ENCODE results near the gene ARHGAP42. TPM values are rescaled to one million over a fixed set of nuclear protein-coding genes. Genes with fewer than 3 reads are reported as not detected.
A peak's percentile ranks its signal among the peaks of the same experiment; 100 is the strongest.

The ARHGAP42 gene
- total and polyA plus RNA-seq, 2 of the 4 experiments (the other 2 are of a cell fraction), result 2.9 to 7.3 TPM

GRCh38 chr11:100740440-100740839 lies 53.4 kb downstream of the ARHGAP42 start:
- Histone ChIP-seq H3K56ac (ENCODE audit: extremely low read depth, insufficient read depth, low read length) (no peak overlapping the region), H3K4ac (ENCODE audit: low read depth, low read length) (peak overlapping the region; percentile 19; the same call in 1 of the 2 replicates), H4K20me1 (ENCODE audit: insufficient read depth, low read length) (no peaks in the 10 kb centered on the region), H2BK15ac (ENCODE audit: low read depth, low read length) (no peak overlapping the region; the same call in 2 of the 3 replicates), H4K91ac (ENCODE audit: insufficient read depth, low read depth, low read length) (no peak overlapping the region), H3K27me3 (ENCODE audit: control insufficient read depth, insufficient read depth, low read length) (no peaks in the 10 kb centered on the region), H3K23ac (ENCODE audit: low read depth, low read length) (peak overlapping the region; percentile 23; the same call in 1 of the 2 replicates), H4K8ac (ENCODE audit: low read depth in 2 of 2, low read length in 2 of 2) (no peak overlapping the region; a peak in 1 of 4 replicates), H2BK20ac (ENCODE audit: low read depth, low read length) (peak overlapping the region; percentile 33; the same call in 1 of the 2 replicates), H3K36me3 (ENCODE audit: control insufficient read depth, insufficient read depth, low read length) (no peaks in the 10 kb centered on the region), H3K9me1 (ENCODE audit: insufficient read depth, low read length) (peaks cover 5% of the 10 kb centered on the region; the same call in 1 of the 2 replicates), H2BK120ac (ENCODE audit: low read depth, low read length) (peak overlapping the region; percentile 35), H3K18ac (ENCODE audit: low read depth, low read length) (no peak overlapping the region), H3K4me1 (ENCODE audit: control insufficient read depth, insufficient read depth, low read length) (peaks cover 12% of the 10 kb centered on the region), H2AK5ac (ENCODE audit: low read depth, low read length) (peak overlapping the region; percentile 56; the same call in 1 of the 2 replicates), H3K4me2 (ENCODE audit: low read depth, low read length) (peak overlapping the region; percentile 76), H3K9me3 (ENCODE audit: control insufficient read depth, insufficient read depth, low read length) (no peaks in the 10 kb centered on the region), H3K9ac (ENCODE audit: low read depth, low read length) (no peak overlapping the region), H3K27ac (ENCODE audit: insufficient read depth, low read length) (no peak overlapping the region), H4K5ac (ENCODE audit: low read depth, low read length) (no peak overlapping the region), H3K14ac (replicated peaks; ENCODE audit: low read depth, low read length) (peak overlapping the region; percentile 83), H3K79me1 (ENCODE audit: low read depth in 1 of 2, low read length in 2 of 2) (peaks cover 0 to 31% of the 10 kb centered on the region in 2 experiments), H2AFZ (replicated peaks; ENCODE audit: low read length, poor library complexity) (peak overlapping the region; percentile 19), H2BK5ac (ENCODE audit: low read depth, low read length, poor library complexity, severe bottlenecking) (no peak overlapping the region), H3K4me3 (ENCODE audit: insufficient read depth, low read depth, low read length) (no peak overlapping the region), H2AK9ac (replicated peaks; ENCODE audit: low read depth, low read length, poor library complexity) (no peak overlapping the region)
- in situ Hi-C loops (cut with MboI; ENCODE audit: low sequenced_read_pairs) (no loop called here), intact Hi-C loops (cut with micrococcal nuclease) (no loop called here), dilution Hi-C loops (cut with HindIII; ENCODE audit: low sequenced_read_pairs, unreplicated experiment) (no loop called here)
- no TSS peak for BruUV-seq (replicated peaks)
- DNase-seq (peak; percentile 44), ATAC-seq (ENCODE audit: low read depth) (no peak)
- WGBS, 2 experiments (ENCODE audit: extremely low coverage in 2 of 2, insufficient read length in 1 of 2), result no CpG with 5 or more reads among the region's 2 CpGs
- TF ChIP-seq POLR2A (IDR thresholded peaks at IDR 0.05; ENCODE audit: low read depth, low read length) (no peak), CTCF (conservative IDR thresholded peaks at IDR 0.05; ENCODE audit: low read depth, low read length) (no peak), RFX5 (IDR thresholded peaks at IDR 0.05; ENCODE audit: low read depth, low read length) (no peak), NFE2L2 (IDR thresholded peaks at IDR 0.05; ENCODE audit: low read depth, low read length) (no peak), MAFK (IDR thresholded peaks at IDR 0.05; ENCODE audit: low read depth, low read length) (no peak), MXI1 (IDR thresholded peaks at IDR 0.05; ENCODE audit: borderline replicate concordance, low read depth, low read length) (no peak), SMC3 (IDR thresholded peaks at IDR 0.05; ENCODE audit: low read depth, low read length) (no peak), MAZ (IDR thresholded peaks at IDR 0.05; ENCODE audit: borderline replicate concordance, low read depth, low read length) (no peak), CHD1 (IDR thresholded peaks at IDR 0.05; ENCODE audit: low read depth, low read length) (no peak), FOS (IDR thresholded peaks at IDR 0.05; ENCODE audit: low read depth, low read length) (no peak), RAD21 (IDR thresholded peaks at IDR 0.05; ENCODE audit: low read length) (no peak), BHLHE40 (IDR thresholded peaks at IDR 0.05; ENCODE audit: low read depth, low read length) (no peak), RCOR1 (IDR thresholded peaks at IDR 0.05; ENCODE audit: insufficient replicate concordance, low read length) (no peak), USF2 (IDR thresholded peaks at IDR 0.05; ENCODE audit: low read depth, low read length) (no peak), CEBPB (IDR thresholded peaks at IDR 0.05; ENCODE audit: low read depth, low read length) (no peak), ELK1 (IDR thresholded peaks at IDR 0.05; ENCODE audit: borderline replicate concordance, low read depth, low read length) (no peak)
- ChIA-PET POLR2A (ENCODE audit: unreplicated experiment) (no interaction called here), CTCF (interaction anchor here (0.9 kb wide), 1 partner anchor 18 kb away, joined by 3 read pairs; no protein-coding TSS in a partner anchor)

Data from IMR-90 (cell line).